Activated T-cell treated with anti-CD3 and anti-CD28 coated beads for 1 hour (primary cell): ENCODE results near the gene ARHGAP44.

ENCODE experiments used
- DNase-seq: peaks from one replicate; pipeline ENCODE4 v3.0.0-alpha.2; 2020; ENCODE audit warnings: low read depth

Gene ARHGAP44

DNA sequence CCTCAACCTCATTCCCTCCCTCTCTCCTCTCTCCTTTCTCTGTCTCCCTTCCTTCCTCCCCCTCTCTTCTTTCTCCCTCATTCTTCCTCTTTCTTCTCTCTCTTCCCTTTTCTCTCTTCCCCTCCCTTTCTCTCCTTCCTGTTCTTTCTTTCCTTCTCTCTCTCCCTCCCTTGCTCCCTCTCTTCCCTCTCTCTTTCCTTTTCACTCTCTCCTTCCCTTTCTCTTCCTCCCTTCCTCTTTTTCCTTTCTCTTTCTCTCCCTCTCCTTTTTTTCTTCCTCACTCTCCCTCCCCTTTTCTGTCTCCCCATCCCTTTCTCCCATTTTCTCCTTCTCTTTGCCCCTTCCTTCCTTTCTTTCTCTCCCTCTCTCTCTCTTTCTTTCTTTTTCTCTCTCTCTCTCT is 236.4 kb downstream of the ARHGAP44 start:
- no peak for DNase-seq

DNA sequence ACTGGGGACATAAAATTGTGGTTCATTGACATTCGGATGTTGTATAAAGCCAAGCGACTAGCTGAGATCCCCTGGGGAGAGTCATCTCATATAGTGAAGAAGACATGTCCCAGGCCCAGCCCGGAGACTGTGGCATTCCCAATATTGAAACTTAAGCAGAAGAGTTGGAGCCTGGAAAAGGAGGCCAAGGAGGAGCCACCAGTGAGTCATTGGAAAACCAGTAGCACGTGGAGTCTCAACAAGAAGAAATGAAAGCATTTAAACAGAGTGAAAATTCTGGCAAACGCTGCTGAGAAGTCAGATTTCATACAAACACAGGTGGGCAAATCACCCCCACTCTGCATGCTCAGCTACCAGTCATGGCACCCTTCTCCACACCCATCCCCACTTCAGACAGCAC is 237.9 kb downstream of the ARHGAP44 start:
- no peak for DNase-seq

DNA sequence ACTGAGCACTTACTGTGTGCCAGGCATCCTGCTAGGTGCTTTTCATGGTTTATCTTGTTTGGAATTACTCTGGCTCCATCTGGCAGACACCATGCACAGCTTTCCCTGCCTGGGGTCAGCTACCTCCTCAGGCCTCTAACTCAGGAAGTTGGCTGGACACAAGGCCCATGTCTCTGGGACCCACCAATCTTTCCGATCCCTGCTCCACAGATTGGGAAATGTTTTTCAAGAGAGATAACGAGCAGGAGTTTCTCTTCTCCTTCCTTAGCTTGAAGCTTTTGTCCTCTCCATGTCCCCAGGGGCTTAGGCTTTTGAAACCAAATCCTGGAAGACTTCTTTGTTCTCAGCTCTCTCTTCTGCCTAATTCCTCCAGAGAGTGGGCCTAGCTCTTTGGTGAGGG is 240.0 kb downstream of the ARHGAP44 start:
- DNase-seq, result no peak

DNA sequence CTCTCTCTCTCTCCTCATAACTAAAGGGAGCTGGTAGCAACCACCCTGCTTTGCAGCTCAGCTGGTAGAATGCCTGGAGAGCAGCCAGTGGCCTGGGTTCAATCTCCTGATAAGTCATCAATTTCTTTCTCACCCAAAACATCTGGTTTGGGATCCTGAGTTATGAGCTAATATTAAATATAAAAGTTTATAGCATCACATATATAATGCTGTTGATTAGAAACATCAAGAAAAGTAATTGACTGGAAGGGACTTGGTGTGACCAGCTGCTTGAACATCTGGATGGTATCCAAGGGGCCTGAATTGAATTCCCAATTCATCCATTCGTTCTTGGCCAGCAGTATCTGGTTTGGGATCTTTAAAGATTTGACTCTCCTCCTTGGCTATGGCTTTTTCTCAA is 240.8 kb downstream of the ARHGAP44 start:
- no peak for DNase-seq

DNA sequence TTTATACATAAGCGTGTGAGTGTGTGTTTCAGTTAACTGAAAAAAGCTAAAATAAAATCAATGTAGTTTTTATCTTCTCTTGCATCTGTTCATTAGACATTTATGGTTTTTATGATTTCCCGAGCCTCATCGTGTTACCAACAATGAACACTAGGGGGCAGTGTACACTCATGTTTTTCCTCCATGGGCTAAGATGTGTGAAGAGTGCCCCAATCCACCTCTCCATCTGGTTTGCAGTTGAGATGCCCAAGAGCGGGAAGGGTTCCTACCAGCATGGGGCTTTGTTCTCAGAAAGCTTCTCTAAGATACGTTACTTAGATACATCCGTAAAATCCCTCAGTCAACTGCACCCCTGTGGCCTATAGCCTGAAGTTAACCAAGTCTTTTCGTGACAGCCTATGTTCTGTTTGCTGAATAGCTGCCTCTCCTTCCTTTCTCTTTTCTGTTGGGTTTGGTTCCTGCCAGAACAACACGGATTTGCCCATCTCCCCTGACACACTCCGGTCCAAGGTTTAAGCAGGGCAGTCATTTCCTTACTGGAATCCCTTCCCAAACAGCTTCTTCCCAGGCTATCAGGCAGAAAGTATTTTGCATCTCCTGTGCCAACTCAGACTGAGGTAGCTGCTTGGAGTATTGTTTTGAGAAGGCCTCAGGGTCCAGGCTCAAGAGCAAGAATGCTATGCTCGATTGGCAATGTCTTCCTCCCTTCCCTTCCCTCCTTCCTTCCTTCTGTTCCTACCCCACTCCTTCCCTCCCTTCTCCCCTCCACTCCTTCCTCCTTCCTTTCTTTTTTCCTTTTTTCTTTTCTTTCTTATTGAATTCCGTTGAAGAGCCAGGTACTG is 241.4 kb downstream of the ARHGAP44 start:
- peak; percentile 35 for DNase-seq

DNA sequence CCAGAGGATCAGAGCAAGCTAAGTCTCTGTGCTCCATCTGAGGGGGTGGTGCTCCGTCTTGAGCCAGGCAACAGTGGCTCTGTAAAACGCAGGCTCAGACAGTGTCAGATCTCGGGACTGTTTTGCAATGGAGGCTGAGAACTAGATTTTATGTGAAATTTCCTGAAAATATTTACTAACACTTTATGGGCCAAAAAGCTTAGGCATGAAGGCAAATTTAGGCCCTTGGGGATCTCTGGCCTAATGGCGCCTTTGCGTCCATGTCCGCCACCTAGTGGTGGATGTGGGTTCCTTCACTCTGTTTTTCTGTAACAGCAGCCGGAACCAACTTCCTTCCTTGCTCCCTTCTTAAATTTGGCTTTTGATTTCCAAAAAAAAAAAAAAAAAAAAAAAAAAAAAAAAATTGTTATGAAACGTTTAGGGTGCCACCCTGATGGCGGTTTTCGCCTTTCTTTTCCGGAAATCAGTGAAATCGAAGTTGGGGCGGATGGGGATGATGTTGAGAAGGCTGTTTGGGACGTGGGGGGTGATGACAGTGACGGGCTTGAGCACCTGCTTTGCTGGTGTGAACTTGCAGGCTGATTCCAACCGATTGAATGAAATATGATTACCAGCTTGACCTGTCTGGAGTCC is 242.5 kb downstream of the ARHGAP44 start:
- peak; percentile 30 for DNase-seq

DNA sequence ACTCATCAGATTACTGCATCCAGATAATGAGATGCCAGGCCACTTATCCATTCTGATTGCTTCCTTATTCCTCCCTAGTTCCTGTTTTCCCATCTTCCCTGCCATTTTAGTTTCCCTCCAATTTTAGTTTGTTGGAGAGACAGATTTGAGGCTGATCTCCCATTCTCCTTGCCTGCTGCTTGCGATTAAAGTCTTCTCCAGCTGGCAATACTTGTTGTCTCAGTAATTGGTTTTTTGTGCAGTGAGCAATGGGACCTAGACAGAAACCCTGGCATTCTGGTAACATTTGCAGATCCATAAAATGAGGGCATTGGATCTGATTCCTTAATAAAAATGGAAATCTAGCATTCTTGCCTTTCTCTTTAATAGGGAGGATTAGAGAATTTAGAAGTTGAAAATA is 246.1 kb downstream of the ARHGAP44 start:
- no peak for DNase-seq

DNA sequence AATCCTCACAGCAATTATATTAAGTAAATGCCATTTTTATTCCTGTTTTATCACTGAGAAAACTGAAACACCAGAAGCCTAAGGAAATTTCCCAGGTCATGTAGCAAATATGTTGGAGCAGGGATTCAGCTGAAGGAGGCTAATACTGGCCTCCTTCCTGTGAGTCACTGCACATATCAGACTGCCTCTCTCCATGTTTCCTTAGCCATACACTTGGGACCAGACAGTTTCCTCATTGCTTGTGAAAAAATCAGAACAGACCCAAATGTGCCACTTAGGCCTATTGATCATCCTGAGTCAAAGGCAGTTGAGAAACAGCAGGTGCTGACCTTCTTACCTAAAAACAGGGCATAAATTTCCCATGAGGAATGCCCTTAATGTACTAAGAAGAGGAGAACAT is 247.5 kb downstream of the ARHGAP44 start:
- no peak for DNase-seq

DNA sequence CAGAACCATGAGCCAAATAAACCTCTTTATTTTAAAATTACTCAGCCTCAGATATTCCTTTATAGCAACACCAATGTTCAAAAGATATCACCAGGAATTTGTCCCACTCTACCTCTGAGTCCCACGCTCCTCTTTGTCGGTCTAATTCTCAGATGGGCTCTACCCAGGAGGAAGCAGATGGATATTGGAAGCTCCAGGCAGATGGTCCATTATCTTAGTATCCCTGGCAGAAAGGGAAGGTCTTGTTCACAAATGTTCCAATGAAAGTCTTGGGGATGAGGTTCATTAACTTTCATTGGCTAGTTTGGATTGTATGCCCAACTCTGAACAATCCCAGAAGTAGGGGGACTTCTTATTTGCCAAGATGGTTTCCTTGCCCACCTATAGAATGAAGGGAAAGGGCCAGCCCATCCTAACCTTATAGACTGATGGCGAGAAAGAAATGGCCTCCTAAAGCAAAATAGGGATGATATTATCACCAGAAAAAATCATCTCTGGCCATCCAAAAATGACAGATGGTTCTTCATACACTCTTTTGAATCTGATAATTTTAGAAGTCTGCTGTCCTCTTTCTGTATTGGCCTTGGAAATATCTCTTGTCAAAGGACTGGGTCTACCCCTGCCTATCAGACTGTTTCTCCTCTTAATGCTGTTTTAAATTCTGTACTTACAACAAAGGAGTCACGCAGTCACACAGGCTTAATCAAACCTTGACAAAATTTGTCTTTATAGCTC is 249.8 kb downstream of the ARHGAP44 start:
- DNase-seq, result no peak
